ENCODE data around the gene CYP19A1. TPM values are rescaled to one million over a fixed set of nuclear protein-coding genes. Genes with fewer than 3 reads are reported as not detected.
A peak's percentile ranks its signal among the peaks of the same experiment; 100 is the strongest.

Gene CYP19A1
- polyA plus RNA-seq, 1 experiment = 0.06 TPM

- no peaks in the 10 kb centered on the region for H3K36me3 ChIP-seq (ENCODE audit: control insufficient read depth, insufficient read depth, low read length)
- DNase-seq (ENCODE audit: low read depth) = no peak
- H3K27me3 ChIP-seq (ENCODE audit: control insufficient read depth, insufficient read depth, low read length) = peaks cover 5% of the 10 kb centered on the region
- ChIA-PET POLR2A (no interaction called here), CTCF (interaction anchor here (1.5 to 2.1 kb wide), 2 partner anchors 12 to 56 kb away, joined by 3 to 4 read pairs; no protein-coding TSS in a partner anchor)
- H3K4me3 ChIP-seq (ENCODE audit: low read depth, low read length) = no peak overlapping the region
- no peak for TF ChIP-seq CTCF (IDR thresholded peaks at IDR 0.05; ENCODE audit: insufficient read depth, low read depth, low read length)
Observed at GRCh38 chr15:51346136-51346535, 7.7 kb upstream of the CYP19A1 start.

- CTCF ChIA-PET = interaction anchor here (0.9 to 1.0 kb wide), 2 partner anchors 18 to 37 kb away, joined by 3 to 4 read pairs; no protein-coding TSS in a partner anchor
- no peak for TF ChIP-seq CTCF (IDR thresholded peaks at IDR 0.05; ENCODE audit: insufficient read depth, low read depth, low read length)
- H3K4me3 ChIP-seq (ENCODE audit: low read depth, low read length) = no peak overlapping the region
- POLR2A ChIA-PET = no interaction called here
- DNase-seq (ENCODE audit: low read depth) = no peak
- peaks cover 10% of the 10 kb centered on the region for H3K27me3 ChIP-seq (ENCODE audit: control insufficient read depth, insufficient read depth, low read length)
- no peaks in the 10 kb centered on the region for H3K36me3 ChIP-seq (ENCODE audit: control insufficient read depth, insufficient read depth, low read length)
Observed at GRCh38 chr15:51343466-51343865, 5.1 kb upstream of the CYP19A1 start.

GRCh38 chr15:51342227-51342999, 4.0 kb upstream of the CYP19A1 start:
- no peak for TF ChIP-seq CTCF (IDR thresholded peaks at IDR 0.05; ENCODE audit: insufficient read depth, low read depth, low read length)
- POLR2A ChIA-PET = no interaction called here
- H3K27me3 ChIP-seq (ENCODE audit: control insufficient read depth, insufficient read depth, low read length) = peaks cover 11% of the 10 kb centered on the region
- no peaks in the 10 kb centered on the region for H3K36me3 ChIP-seq (ENCODE audit: control insufficient read depth, insufficient read depth, low read length)
- no peak for DNase-seq (ENCODE audit: low read depth)
- CTCF ChIA-PET = no interaction called here
- no peak overlapping the region for H3K4me3 ChIP-seq (ENCODE audit: low read depth, low read length)

GRCh38 chr15:51341366-51342226, 3.2 kb upstream of the CYP19A1 start, which contains the start of gene GLDN:
TSS of gene GLDN (plus strand) at chr15:51341655. CDS start at chr15:51341685, 30 bp downstream.
- no peak for TF ChIP-seq CTCF (IDR thresholded peaks at IDR 0.05; ENCODE audit: insufficient read depth, low read depth, low read length)
- no peaks in the 10 kb centered on the region for H3K36me3 ChIP-seq (ENCODE audit: control insufficient read depth, insufficient read depth, low read length)
- H3K27me3 ChIP-seq (ENCODE audit: control insufficient read depth, insufficient read depth, low read length) = peaks cover 11% of the 10 kb centered on the region
- peak within 1 kb of the TSS; percentile 23 for H3K4me3 ChIP-seq (ENCODE audit: low read depth, low read length)
- ChIA-PET CTCF (interaction anchor here (1.0 kb wide), 1 partner anchor 39 kb away, joined by 3 read pairs; no protein-coding TSS in a partner anchor), POLR2A (no interaction called here)
- no peak for DNase-seq (ENCODE audit: low read depth)
